Umbilical cord (tissue), 2 donors: ENCODE results near the gene DTD1. TPM values are rescaled to one million over a fixed set of nuclear protein-coding genes. Genes with fewer than 3 reads are reported as not detected.

Experiments used
- DNase-seq: peaks from one replicate; pipeline ENCODE4 v3.0.0-alpha.2; 2015; ENCODE audit warnings: low spot score
- total RNA-seq: library from RNA; depleted of rRNA; stranded (reverse); fragments of >200 nt; gene quantifications from one replicate; pipeline ENCODE4 v1.2.3, GENCODE V29; 2014; ENCODE audit warnings: low replicate concordance; ENCODE audit not compliant: insufficient read depth

Gene DTD1
- total RNA-seq, 1 donor from 2014 or later, result 20.2 TPM

DNA sequence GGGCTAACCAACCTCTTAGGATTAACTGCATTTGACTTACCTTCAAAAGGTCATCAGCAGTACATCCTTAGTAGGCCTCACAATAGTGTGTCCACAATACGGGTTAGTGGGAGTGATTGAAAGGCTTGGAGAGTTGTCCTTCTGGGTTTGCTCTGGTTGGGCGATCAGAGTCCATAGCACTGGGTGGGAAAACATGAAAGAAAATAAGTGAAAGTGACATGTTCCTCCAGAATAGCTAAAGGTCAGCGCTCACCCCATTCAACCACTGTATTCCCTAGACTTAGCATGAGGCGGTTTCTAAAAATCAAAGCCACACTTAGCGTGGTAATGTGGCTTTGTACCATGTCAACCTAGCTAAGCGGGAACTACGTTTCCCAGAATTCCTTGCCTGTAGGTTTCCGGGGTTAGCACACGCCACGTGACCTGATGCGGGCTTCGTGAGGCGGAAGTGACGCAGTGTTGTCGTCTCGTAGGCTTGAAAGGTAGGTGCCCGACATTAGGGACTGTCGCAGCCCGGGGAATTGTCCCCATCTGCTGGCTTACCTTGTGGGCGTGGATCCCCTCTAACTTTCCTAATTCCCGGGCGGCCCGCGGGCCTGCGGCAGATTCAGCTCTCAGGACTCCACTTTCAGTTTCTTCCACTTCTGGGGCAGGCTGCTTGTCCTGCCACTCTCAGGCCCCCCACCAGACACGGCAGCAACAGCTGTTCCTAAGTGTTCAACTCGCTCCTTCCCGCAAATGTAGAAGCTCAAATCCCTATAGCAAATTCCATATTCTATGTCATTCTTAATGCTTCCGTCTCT is 206.0 kb downstream of the DTD1 start:
- peak; percentile 97 for DNase-seq

- DNase-seq, result no peak
Measured at GRCh38 chr20:18794428-18794787, 206.6 kb downstream of the DTD1 start.

- no peak for DNase-seq
Measured at GRCh38 chr20:18795366-18795765, 207.5 kb downstream of the DTD1 start.

DNA sequence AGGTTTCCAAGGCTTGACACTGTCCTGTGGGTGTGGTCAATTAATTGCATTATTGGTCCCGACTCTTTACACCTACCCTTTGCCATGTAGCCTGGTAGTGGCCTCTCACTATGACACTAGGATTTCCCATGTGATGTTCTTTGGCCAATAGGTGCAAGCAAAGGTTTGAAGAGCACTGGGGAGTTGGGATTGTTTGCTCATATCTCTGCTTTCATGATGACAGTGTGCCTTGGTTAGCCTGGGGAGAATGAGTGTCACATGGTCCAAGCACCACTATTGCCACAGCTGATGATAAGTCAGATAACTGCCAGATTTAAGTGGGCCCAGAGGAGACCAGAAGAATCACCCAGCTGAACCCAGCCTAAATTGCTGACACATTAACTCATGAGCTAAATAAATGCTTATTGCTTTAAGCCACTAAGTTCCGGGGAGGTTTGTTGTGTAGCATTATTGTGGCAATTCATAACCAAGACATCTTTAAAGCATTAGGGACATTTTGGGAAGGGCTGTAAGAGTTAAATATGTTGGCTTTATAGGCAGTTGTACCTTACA is 208.5 kb downstream of the DTD1 start:
- DNase-seq, result no peak

DNA sequence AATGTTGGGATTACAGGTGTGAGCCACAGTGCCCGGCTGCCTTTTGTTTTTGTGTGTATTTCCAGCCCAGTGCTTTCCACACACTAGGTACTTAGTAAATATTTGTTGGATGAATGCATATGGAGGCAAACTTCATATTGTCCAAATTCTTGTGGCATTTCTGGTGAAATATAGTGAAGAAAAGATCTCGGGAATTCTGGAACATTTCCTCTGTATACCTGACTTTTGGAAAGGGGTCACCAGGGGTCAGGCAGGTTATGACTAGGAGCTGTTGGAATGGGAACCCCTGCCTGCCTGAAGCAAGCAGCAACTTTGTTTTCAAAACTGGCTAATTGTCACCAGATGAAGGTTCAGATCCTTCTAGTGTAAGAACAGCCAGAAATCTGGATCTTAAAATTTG is 213.7 kb downstream of the DTD1 start:
- no peak for DNase-seq

- DNase-seq, result no peak
Measured at GRCh38 chr20:18802012-18802634, 214.3 kb downstream of the DTD1 start.

DNA sequence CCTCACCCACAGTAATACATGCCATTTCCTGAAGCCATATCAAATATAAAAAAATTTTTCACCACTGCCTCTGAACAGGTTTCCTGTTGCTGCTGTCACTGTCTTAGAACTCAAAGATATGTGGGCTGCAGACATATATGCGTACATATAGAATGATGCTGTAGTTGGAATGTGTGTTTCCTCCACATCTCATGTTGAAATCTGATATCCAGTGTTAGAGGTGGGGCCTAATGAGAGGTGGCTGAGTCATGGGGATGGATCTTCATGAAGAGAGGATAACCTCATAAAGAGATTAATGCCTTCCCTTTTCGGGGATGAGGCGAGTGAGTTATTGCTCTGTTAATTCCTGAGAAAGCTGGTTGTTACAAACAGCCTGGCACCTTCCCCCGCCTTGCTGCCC is 218.0 kb downstream of the DTD1 start:
- no peak for DNase-seq

DNA sequence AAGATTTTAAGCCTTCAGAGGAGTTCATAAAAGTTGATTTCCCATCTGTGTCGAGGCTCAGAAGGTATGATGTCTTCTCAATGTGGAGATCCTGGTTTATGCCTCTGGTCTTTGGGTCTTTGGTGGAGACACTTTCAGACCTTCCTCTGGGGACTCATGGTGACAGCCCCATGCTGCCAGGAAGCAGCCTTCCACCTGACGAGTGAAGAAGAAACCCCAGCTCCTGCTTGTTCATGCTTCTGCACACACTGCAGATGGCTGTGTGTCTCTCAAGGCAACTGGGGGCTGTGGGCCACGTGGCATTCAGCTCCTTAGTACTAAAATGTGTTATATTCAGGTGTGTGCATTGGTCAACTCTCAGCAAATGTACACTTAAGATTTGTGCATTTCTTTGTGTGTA is 220.9 kb downstream of the DTD1 start:
- no peak for DNase-seq

GRCh38 chr20:18811186-18811585 is 223.3 kb downstream of the DTD1 start:
- DNase-seq, result no peak

DNA sequence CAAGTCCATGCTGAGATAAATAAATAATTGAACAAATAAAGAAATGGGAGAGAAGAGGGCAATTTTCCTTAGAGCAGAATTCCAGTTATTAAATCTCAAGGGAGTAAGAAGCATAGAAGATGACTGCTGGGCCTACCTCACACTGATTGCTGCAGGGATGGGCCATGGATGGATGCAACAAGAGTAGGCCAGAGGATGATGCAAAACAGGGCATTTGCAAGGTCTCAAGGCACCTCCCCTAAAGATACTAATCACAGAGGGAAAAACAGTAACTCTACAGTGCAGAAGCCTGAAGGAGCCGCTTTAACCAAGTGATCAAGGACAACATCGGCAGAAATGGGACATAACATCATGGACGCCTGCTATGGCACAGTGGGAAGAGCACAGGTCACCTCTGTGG is 224.1 kb downstream of the DTD1 start:
- DNase-seq, result no peak

DNA sequence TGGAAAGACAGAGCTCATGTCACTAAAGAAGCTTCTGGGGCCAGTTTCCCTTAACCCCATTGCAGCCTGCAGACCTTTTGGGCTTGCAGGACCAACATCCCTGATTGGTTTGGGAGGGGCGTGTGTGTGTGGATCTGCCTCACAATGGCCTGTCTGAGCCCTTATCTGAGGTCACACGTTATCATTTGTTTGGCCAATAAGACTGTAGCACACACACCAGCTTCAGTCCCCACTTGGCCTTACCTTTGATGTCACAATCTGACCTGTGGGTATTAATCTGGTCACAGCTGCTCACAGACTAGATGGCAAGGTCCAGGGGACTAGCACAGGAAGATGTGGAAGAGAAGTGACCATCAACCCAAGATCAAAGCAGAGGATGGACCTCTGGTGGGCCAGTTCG is 225.6 kb downstream of the DTD1 start, which contains the start of gene SCP2D1:
Gene SCP2D1 (plus strand): TSS at position 301 of the 400 bp plus-strand sequence. CDS start 33 bp downstream, at position 334.
- no peak for DNase-seq

- DNase-seq, result no peak
Measured at GRCh38 chr20:18815194-18815942, 227.5 kb downstream of the DTD1 start.

Other genes starting within 250 kb of the DTD1 start
- gene DZANK1, start 121.0 kb upstream of the DTD1 start, total RNA-seq, result 1.7 TPM
- gene POLR3F, start 120.7 kb upstream of the DTD1 start, total RNA-seq, result 16.9 TPM
- gene RBBP9, start 90.8 kb upstream of the DTD1 start, total RNA-seq, result 17.6 TPM
- gene SEC23B, start 80.1 kb upstream of the DTD1 start, total RNA-seq, result 27.0 TPM
- gene SMIM26, start 20.6 kb upstream of the DTD1 start, total RNA-seq, result 43.1 TPM
- not detected for gene SCP2D1, start 225.7 kb downstream of the DTD1 start, total RNA-seq